Measurements from ENCODE around the gene GALNT16.

GALNT16 gene

DNA sequence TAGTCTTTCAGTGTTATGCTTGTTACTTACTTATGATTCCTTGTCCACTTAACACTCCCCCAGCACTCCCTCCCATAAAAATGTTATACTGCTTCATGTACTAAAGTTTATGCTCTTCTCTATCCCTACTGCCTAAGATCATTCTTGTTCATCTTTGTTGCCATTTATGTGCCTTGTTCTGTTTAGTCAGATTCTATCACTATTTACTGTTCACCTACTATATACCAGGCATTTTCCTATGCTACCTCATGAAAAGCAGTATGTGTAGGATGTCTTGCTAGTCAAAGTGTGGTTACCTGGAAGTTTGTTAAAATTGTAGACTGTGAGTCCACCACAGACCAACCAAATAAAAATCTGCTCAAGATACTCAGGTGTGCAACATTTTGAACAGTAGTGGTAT is 114.3 kb downstream of the GALNT16 start:
- H3K4me2 ChIP-seq: no peak overlapping the region
- peaks cover 14% of the 10 kb centered on the region for H3K4me1 ChIP-seq (ENCODE audit: low read depth, poor library complexity, severe bottlenecking)
- no peak overlapping the region for H3K9ac ChIP-seq
- TF ChIP-seq, protein P1, sequence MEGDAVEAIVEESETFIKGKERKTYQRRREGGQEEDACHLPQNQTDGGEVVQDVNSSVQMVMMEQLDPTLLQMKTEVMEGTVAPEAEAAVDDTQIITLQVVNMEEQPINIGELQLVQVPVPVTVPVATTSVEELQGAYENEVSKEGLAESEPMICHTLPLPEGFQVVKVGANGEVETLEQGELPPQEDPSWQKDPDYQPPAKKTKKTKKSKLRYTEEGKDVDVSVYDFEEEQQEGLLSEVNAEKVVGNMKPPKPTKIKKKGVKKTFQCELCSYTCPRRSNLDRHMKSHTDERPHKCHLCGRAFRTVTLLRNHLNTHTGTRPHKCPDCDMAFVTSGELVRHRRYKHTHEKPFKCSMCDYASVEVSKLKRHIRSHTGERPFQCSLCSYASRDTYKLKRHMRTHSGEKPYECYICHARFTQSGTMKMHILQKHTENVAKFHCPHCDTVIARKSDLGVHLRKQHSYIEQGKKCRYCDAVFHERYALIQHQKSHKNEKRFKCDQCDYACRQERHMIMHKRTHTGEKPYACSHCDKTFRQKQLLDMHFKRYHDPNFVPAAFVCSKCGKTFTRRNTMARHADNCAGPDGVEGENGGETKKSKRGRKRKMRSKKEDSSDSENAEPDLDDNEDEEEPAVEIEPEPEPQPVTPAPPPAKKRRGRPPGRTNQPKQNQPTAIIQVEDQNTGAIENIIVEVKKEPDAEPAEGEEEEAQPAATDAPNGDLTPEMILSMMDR (conservative IDR thresholded peaks at IDR 0.05; ENCODE audit: low read depth, low read length): no peak
- H3K79me2 ChIP-seq (ENCODE audit: insufficient read depth, low read depth): no peaks in the 10 kb centered on the region
- H4K20me1 ChIP-seq (ENCODE audit: insufficient read depth): no peaks in the 10 kb centered on the region
- no peak overlapping the region for H2AFZ ChIP-seq (ENCODE audit: low read depth)
- H3K27me3 ChIP-seq (ENCODE audit: insufficient read depth, low read depth): no peaks in the 10 kb centered on the region
- H3K4me3 ChIP-seq (IDR thresholded peaks at IDR 0.05; ENCODE audit: insufficient read depth, low read depth, low read length): no peak overlapping the region
- H3K36me3 ChIP-seq (ENCODE audit: insufficient read depth): no peaks in the 10 kb centered on the region
- H3K27ac ChIP-seq: no peak overlapping the region

DNA sequence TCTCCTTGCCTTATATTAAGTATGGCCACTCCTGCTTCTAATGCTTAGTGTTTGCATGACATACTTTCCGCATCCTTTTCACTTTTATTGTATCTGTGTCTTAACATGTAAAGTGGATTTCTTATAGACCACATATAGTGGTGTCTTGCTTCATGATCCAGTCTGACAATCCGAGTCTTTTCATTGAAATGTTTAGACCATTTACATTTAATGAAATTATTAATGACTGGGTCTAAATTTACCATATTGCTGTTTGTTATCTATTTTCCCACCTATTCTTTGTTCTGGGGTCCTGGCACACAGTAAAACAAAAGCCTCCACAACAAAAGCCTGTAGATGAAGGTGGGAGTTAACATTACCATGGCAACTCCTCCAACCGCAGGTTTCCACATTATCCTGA is 115.2 kb downstream of the GALNT16 start:
- Histone ChIP-seq H3K79me2 (ENCODE audit: insufficient read depth, low read depth) (no peaks in the 10 kb centered on the region), H3K27ac (no peak overlapping the region), H3K9ac (no peak overlapping the region), H3K4me1 (ENCODE audit: low read depth, poor library complexity, severe bottlenecking) (peaks cover 16% of the 10 kb centered on the region), H4K20me1 (ENCODE audit: insufficient read depth) (no peaks in the 10 kb centered on the region), H2AFZ (ENCODE audit: low read depth) (no peak overlapping the region), H3K4me2 (no peak overlapping the region), H3K36me3 (ENCODE audit: insufficient read depth) (no peaks in the 10 kb centered on the region), H3K27me3 (ENCODE audit: insufficient read depth, low read depth) (no peaks in the 10 kb centered on the region), H3K4me3 (IDR thresholded peaks at IDR 0.05; ENCODE audit: insufficient read depth, low read depth, low read length) (no peak overlapping the region)
- TF ChIP-seq, protein P1 (conservative IDR thresholded peaks at IDR 0.05; ENCODE audit: low read depth, low read length): no peak

DNA sequence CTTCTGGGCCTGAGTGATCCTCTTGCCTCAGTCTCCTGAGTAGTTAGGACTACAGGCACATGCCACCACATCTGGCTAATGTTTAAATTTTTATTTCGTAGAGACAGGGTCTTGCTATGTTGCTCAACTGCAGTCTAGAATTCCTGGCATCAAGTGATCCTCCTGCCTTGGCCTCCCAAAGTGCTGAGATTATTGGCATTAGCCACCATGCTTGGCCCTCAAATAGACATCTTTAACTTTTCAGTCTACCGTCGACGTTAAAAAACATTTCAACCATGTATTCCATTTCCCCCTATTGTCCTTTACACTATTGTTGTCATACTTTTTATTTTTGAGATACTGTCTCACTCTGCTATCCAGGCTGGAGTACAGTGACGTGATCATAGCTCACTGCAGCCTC is 115.8 kb downstream of the GALNT16 start:
- Histone ChIP-seq H3K4me2 (no peak overlapping the region), H3K36me3 (ENCODE audit: insufficient read depth) (no peaks in the 10 kb centered on the region), H2AFZ (ENCODE audit: low read depth) (no peak overlapping the region), H3K4me1 (ENCODE audit: low read depth, poor library complexity, severe bottlenecking) (peaks cover 16% of the 10 kb centered on the region), H3K27ac (no peak overlapping the region), H3K9ac (no peak overlapping the region), H3K27me3 (ENCODE audit: insufficient read depth, low read depth) (no peaks in the 10 kb centered on the region), H4K20me1 (ENCODE audit: insufficient read depth) (no peaks in the 10 kb centered on the region), H3K4me3 (IDR thresholded peaks at IDR 0.05; ENCODE audit: insufficient read depth, low read depth, low read length) (no peak overlapping the region), H3K79me2 (ENCODE audit: insufficient read depth, low read depth) (no peaks in the 10 kb centered on the region)
- TF ChIP-seq, protein P1 (conservative IDR thresholded peaks at IDR 0.05; ENCODE audit: low read depth, low read length): no peak

DNA sequence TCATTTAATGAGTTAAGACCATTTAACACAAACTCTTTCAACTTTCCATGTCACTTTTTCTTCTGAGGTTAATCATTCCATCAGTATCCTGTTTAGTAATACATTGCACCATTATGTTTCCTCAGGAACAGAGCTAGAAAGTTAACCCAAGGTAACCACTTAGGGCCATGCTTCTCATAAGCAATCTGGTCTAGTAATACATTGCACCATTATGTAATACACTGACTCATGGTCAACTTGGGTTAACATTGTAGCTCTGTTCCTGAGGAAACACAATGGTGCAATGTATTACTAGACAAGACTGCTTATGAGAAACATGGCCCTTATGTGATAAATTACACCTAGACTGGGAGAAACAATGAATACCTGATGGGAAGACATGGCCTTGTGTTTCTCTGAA is 116.5 kb downstream of the GALNT16 start:
- Histone ChIP-seq H3K4me2 (no peak overlapping the region), H3K27ac (no peak overlapping the region), H4K20me1 (ENCODE audit: insufficient read depth) (no peaks in the 10 kb centered on the region), H3K4me1 (ENCODE audit: low read depth, poor library complexity, severe bottlenecking) (peaks cover 16% of the 10 kb centered on the region), H3K27me3 (ENCODE audit: insufficient read depth, low read depth) (no peaks in the 10 kb centered on the region), H3K9ac (no peak overlapping the region), H3K4me3 (IDR thresholded peaks at IDR 0.05; ENCODE audit: insufficient read depth, low read depth, low read length) (no peak overlapping the region), H3K36me3 (ENCODE audit: insufficient read depth) (no peaks in the 10 kb centered on the region), H2AFZ (ENCODE audit: low read depth) (no peak overlapping the region), H3K79me2 (ENCODE audit: insufficient read depth, low read depth) (no peaks in the 10 kb centered on the region)
- TF ChIP-seq, protein P1 (conservative IDR thresholded peaks at IDR 0.05; ENCODE audit: low read depth, low read length): no peak
